Cerebellar cortex (tissue), 1 donor: ENCODE data around the gene SH3GLB1.
A peak's percentile ranks its signal among the peaks of the same experiment; 100 is the strongest.
"Not testable (repeated sequence)": the region's sequence is repeated elsewhere in the genome, so short reads cannot be mapped to it uniquely, and the experiment has no call there.

ENCODE experiments used
- DNase-seq: peaks from one replicate; pipeline ENCODE4 v3.0.0-alpha.2; 2015; ENCODE audit warnings: low spot score

Gene SH3GLB1

DNA sequence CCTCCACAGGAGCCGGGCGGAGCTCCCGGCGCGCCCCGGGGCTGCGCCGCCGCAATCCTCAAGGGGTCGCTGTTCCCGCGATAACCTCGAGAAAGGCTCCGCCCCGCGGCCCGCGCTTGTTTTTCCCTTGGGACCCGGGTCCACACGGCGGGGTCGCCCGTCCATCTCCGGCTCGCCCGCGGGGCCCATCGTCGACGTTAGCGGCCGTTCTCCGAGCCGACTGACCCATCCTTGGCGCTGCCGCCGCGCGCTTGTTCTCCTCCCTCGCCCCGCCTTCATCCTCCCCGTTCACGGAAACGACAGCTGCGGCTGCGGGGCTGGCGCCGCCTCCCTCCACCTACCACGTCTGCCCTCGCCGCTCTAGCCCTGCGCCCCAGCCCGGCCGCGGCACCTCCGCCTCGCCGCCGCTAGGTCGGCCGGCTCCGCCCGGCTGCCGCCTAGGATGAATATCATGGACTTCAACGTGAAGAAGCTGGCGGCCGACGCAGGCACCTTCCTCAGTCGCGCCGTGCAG, at the start of gene SH3GLB1:
SH3GLB1 (plus strand) TSS at position 119 of the 514 bp plus-strand sequence; CDS start at position 443, 324 bp downstream.
- DNase-seq = peak; percentile 79

DNA sequence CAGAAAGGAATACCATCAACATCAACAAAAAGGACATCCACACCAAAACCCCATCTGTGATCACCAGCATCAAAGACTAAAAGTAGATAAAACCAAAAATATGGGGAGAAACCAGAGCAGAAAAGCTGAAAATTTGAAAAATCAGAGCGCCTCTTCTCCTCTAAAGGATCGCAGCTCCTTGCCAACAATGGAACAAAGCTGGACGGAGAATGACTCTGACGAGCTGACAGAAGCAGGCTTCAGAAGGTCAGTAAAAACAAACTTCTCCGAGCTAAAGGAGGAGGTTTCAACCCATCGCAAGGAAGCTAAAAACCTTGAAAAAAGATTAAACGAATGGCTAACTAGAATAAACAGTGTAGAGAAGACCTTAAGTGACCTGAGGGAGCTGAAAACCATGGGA, 46.0 kb upstream of the SH3GLB1 start:
- not testable (repeated sequence) for DNase-seq

DNA sequence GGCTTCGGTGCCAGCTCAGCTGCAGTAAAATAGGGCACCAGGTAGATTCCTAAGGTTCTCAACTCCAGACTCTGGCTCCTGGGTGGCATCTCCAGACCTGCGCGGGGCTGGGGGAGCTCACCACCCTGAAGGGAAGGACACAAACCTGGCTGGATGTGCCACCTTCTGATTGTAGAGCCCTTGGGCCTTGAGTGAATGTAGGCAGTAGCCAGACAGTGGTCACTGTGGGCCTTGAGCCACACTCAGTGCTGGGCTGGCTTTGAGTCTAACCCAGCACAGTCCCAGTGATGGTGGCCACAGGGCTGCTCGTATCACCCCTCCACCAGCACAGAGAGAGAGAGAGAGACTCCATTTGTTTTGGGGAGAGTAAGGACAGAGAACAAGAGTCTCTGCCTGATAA, 38.0 kb upstream of the SH3GLB1 start:
- no peak for DNase-seq

DNA sequence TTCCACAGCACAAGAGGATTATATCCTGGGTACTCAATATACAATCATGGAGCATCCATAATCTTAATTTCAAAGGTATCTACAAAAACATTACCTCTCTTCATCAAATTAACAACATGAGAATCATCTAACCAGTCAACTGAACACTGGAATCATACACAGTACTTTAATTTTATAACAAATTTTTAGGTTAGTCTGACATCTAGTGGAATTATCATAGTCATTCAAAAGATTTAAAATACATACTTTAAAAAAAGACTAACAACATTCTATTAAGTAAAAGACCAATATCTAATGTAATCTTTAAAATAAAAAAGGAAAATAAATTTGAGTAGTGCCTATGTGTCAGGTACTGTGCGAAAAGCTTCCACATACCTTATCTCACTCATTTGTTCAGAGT, 16.8 kb upstream of the SH3GLB1 start:
- peak; percentile 5 for DNase-seq

DNA sequence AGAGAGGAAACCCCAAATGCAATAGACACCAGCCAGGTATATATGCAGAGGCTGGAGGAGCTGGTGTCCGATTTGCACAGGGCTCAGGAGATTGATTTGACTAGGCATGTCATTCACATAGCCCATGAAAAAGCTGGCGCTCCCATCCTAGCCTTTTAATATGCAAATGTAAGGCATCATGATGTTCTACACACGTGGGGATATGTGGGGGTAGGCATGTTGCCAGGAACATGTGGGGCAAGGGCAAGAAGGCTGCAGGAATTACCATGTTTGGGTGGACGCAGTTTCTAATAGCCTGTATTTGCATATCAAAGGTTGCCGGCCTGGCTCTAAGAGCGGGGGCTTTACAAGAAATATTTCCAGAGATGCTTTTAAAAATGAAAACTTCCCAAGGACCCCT, 11.7 kb upstream of the SH3GLB1 start:
- no peak for DNase-seq

DNA sequence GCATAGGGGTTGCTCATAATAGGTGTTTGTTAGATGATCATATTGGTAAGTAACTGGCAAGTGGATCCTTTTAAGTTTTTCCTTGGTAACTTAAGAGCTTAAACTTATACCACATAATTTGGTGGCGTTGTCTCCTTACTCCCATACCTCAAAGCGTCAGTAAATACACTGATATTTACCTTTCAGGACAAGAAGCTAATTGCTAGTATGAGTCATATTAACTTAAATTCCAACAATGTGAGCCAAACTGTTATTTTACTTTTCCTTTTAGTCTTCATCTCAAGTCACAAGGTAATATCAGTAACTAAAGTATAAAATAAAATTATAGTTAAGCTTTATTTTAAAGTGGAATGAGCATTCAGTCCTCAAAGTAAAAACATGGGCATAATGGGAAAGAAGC, 9.0 kb upstream of the SH3GLB1 start:
- DNase-seq = no peak

DNA sequence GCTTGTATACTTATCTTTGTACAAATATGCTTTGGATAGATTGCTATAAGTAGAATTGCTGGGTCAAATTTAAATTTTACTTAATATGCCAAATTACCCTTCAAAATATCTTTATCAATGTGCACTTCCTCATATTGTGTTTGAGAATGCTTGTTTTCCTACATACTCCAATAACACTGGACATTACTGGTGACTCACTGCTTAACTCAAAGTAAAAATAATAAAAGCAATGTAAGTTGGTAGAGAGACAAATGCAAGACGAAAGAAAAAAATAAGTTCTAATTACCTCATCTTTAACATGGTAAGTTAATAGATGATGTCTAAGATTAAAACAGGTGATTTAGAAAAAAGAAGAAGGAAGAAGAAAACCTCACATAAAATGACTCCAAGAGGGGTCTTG, 7.9 kb upstream of the SH3GLB1 start:
- DNase-seq = no peak

DNA sequence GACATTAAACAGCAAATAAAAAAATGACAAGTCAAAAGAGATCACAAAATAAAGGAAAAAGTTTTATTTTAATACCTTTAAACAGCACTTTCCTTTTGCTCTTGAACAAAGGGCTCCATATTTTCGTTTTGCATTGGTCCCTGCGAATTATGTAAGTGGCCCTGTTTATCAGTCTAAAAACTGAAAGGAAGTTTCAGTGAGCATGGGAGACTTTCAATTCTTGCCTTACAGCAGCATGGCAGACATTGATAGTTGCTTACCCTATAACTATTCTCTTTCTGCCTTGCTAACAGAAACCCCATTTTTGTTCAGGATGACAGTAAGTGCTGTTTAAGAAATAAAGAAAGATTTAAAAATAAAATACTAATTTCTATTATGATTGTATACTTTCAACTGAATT, 5.2 kb upstream of the SH3GLB1 start:
- DNase-seq = no peak

DNA sequence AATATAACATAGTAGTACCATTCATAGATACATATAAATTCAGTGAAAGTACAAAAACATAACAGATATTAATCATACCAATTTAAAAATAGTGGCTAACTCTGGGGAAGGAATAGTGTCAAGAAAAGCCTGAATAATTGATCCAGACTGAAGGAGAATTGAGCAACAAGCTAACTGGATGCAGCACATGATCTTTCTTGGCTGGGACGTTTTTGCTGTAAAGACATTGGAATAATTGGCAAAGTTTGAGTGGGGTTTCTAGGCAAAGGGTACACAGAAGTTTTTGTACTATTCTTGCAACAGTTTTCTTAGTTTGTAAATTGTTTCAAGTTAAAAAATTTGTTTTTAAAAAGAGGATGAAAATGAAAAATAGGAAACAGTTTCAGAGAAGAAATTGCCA, 2.6 kb upstream of the SH3GLB1 start:
- no peak for DNase-seq

DNA sequence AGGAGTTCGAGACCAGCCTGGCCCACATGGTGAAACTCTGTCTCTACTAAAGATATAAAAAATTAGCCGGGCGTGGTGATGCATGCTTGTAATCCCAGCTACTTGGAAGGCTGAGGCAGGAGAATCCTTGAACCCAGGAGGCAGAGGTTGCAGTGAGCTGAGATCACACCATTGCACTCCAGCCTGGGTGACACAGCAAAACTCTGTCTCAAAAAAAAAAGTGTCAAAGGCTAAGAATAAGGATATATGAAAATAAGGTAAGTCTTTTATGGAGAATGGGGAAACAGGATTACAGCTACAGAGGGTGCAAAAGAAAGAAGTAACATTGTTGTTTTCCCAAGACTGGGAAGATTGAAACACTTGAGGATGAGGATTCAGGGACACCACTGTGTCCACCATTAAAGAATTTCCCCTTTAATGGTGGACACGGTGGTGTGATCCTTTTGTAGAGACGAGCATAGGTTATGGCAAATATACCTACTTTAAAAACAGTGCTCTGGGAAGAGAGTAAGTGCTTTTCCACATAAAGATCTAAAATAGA, 1.4 kb upstream of the SH3GLB1 start:
- DNase-seq = not testable (repeated sequence)

DNA sequence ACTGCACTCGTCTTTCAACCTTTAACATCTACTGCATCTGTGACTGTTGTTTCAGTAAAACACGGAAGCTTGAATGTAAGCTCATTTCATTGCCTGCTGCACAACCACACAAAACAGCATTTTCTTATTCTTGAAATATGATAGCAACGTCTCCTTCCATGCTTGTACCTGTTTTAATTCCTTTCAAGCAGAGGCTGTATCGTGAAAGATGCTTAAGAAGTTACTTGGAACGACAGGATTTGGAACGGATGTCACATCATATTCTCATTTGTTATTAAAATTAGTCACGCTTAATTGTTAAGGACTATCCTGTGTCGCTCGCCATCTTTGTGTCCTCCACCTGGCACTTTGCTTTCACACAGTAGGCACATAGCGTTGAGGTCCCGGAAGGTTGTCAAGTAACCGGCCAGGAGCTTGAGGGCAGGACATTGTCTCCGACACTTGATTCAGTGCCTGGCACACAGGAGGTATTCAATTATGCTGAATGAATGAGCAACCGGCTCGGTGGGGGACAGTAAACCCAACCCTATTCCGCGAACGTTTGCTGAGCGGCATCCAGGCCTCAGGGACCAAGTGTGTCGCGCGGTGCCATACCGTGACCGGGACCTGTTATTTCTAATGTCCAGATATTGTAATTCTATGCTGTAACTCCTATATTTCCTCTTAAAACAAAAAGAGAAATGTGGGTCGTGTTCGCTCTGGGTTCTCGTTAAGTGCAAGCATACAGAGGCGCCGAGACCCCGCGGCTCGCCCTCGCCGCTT, 499 bp upstream of the SH3GLB1 start:
- DNase-seq = peak; percentile 75

DNA sequence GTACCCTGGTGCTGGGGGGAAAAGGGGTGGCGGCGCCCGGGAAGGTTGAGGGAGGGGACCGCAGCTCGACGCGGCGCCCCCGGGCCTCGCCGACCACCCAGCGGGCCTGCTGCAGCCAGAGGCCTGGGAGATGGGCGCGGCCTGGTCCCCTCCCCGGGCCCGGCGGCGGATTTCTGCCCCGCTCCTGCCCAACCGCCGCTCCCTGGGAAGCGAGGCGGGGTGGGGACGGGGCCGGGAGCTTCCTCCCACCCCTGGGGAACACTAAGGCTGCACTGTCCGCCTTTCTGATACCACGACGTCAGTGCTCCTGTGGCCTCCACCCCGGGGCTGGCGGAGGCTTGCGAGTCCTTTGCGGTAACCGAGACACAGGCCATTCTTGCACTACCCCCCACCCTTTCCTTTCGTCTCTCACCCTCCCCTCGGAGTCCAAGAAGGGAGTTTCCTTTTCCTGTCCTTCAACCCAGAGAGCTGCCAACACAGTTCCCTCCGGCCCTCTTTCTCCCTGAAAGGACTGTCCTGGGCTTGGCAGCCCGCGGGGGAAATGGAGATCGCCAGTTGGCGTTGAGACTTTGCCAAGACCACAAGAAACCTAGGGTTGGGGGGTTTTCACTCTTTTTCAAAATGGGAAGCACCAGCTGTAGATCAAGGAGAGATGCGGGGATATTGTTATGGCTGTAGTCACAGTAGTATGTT, 742 bp downstream of the SH3GLB1 start:
- peak; percentile 49 for DNase-seq

DNA sequence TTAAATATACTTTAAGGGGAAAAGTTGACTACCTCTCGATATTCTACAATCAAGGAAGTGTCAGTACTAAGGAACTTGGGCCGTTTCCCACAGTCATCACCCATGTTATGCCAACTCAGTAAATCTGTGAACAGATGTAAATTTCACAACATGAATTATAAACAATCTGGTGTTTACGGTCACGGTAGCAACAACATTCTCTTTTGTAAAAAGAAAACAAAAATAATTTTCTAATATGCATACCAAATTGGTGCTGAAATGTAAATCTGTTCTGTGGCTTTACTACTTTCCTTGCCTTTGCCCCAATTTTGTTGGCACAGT, 1.2 kb downstream of the SH3GLB1 start:
- DNase-seq = peak; percentile 20

DNA sequence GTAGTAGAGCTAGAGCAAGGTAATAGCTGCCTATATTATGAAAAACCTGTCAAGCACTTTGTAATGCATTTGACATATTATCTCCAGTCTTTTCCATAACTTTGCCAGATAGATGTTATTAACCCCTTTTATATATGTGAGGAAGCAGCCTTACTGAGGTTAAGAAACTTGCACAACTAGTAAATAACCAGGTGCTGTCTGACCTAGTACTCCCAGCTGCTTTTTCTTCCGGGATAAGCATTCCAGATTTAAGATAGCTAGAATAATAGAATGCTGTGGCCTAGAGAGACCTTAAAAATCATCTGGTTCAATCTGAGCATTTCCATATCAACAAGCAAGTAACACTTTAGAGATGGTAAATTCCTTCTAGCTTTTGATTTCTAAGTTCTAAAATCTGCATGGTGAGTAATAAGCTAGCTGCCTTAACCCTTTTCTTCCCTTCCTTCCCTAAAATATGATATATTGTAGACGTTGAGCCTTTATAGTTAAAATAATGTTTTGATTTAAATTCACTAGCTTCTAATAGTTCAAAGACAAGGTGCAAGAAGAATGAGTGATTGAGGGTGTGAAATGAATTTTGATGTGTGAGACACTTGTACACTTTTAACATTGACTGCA, 1.8 kb downstream of the SH3GLB1 start:
- no peak for DNase-seq

DNA sequence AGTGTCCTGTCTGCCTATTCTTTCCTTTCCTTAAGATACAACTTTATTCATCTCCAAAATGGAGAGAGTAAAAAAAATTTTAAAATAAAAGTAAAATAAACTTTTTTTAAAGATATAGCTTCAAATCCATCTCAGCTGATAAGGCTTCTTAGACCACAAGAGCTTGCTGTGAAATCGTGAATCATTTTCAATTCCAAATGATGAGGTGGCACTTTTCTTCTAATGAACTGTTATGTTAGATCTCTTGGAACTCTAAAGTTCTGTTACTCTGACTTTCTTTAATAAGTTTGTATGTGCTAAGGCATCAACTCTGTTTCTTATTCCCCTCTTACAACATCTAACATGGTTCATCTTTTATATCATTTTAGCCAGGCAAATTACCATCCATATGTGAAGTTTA, 4.5 kb downstream of the SH3GLB1 start:
- DNase-seq = no peak

DNA sequence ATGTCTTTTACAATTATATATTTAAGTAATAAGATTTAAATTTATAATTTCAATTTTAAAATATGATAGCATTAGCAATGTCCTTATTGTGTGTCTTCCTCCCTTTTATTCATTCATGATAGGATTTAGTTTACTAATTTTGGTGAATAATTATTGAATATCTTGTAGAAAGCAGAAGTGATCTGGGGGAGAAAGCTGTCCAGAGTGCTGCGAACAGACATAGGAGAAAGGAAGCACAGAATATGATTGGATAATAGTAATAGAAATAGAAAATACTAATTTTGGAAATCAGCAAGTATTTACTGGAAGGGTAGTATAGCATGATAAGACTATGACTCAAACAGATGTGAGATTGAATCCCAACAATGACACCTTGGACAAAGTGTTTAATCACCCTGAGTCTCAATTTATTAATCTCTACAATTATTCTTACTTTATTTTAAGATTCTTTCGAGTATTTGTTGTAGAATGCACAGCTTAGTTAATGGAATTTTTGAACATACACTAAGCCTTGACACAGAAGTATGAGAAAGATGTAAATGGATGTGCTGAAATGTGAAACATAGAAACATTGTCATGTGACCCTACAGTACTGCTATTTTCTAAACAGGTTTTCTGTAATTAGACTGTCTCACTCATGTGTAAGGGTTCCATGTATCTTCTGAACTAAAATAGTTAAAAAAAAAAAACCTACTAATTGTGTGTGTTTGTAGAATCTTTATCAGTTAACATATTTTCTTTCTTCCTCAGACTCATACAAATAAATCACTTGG, 7.9 kb downstream of the SH3GLB1 start:
- no peak for DNase-seq

DNA sequence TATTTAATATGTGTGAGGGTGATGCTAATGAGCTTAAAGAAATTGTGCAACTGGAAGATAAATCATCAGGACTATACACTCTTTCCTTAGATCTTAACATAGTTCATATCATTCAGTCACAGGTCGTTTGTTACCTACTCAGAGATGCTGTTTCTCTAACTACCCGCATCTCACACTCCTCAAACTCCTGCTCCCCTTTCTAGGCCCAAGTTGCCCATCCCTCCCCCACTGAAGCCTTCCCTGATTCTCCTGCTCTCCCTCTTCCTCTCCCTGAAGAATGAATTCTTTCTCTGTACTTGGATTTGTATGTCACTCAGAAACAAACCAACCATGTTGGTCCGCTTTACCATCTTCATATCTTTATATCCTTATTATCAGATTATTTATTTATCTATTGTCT, 9.1 kb downstream of the SH3GLB1 start:
- no peak for DNase-seq

DNA sequence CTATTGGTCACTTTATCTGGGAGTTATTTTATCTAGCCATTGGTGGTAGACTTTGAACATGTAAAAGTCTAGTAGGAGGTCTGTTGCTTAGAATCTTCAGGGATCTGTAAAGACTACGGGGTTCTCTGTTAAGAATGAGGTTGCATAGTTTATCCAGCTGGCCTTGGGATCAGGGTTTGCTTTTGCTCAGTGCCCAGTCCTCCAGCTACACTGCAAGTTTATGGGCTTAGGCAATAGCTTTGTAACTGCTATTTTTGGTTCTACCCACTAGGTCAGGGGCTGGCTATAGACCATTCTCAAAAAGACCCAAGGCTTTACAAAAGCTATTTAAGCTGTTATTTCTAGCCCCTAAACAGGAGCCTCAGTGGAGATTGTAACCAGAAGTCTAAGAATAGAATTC, 9.8 kb downstream of the SH3GLB1 start:
- no peak for DNase-seq

DNA sequence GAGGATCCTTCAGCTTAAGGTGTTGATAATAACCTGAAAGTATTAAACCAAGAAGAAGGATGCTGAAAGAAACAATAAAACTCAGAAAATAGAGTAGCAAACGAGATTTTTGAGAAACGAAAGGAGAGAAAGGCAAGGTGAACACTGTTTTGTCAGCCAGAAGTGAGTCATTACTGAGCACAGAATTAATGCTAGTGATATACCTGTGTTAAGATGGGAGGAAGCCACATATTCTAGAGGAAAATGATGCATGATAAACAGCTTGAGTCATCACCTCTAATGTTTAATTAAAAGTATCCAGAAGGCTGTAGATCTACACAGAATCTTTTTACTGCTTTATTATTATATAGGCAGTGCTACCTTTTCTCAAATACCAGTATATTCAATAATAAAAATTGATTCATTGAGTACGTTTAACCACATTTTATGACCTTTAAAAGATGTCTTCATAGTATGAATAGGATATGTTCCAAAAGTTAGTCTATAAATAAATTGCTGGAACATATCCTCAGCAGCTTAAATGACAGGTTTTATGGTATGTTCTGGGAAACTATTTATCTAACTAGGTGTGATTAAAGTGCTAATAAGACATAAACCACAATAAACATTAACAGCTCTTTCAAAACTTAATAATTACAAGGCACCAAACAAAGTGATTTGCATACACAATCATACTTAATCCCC, 10.3 kb downstream of the SH3GLB1 start:
- no peak for DNase-seq

DNA sequence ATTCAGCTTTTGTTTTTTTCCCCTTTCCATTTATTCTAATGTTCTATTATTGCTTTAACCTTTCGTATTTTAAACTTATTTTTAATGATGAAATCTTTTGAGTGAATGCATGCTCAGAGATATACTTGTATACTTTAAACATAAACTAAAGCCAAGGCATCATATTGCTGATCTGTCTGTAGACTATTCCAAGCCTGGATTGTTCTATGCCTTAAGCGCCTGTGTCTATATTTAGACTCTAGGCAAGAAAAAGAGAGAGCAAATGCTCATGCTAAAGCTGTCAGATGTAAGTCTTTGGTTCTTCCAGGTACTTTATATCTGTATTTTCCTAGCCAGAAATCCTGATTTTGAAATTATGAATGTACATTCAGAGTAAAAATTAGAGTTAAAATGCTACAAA, 14.4 kb downstream of the SH3GLB1 start:
- DNase-seq = no peak

DNA sequence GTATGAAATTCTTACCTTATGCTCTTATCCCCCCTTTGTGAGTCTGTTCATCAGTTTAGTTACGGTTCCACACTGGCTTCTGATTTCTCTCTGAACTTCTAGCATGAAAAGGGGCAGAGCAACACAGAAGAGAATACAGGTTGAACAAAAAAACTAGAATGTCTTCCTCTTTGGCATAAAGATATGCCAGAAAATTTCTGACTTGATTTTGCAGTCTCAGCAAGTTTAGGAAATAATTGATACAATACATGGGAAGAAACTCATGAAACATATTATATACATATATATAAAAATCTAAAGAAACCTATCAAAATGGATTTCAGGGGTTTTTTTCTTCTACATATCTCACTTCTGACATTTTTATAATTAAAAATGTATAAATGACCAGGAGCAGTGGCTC, 27.0 kb downstream of the SH3GLB1 start:
- no peak for DNase-seq

DNA sequence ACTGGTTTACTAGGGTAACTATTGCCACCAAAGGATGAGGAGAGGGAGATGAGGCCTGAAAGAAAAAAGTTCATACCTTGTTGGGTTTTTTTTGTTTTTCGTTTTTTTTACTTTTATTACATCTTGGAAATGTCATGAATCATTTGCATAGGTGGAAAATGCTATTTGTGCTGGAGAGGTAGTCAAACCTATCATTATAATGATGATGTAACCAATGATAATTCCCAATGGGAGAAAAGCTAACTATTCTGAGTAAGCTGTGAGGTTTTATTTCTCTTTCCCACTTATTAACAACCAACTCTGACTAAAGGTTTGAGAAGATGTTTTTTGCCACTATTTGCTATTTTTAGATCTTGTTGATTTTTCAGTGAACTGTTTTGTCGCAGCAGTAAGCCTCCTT, 29.0 kb downstream of the SH3GLB1 start:
- DNase-seq = no peak
